Keratinocyte (primary cell): Measurements from ENCODE around the gene CRADD. TPM values are rescaled to one million over a fixed set of nuclear protein-coding genes. Genes with fewer than 3 reads are reported as not detected.

Experiments
- DNase-seq: peaks from one replicate; pipeline ENCODE4 v3.0.0-alpha.2; 2011; ENCODE audit warnings: low read depth, missing footprints, low spot score
- FAIRE-seq: peaks from 2 replicates; lab custom pipeline; 2011; peaks lifted over from hg19 to GRCh38; lab: Jason Lieb, UNC
- H2AFZ ChIP-seq: 2 replicates; pipeline ENCODE4 v1.6.0; 2012; ENCODE audit warnings: low read length, control low read depth, inconsistent platforms; ENCODE audit not compliant: control insufficient read depth
- H3K27ac ChIP-seq: 2 replicates; pipeline ENCODE4 v1.5.1; 2011; ENCODE audit warnings: low read length; ENCODE audit not compliant: control insufficient read depth, insufficient read depth
- H3K27me3 ChIP-seq: 3 replicates; pipeline ENCODE4 v1.6.0; 2011; ENCODE audit warnings: low read length; ENCODE audit not compliant: control insufficient read depth, insufficient read depth; ENCODE audit errors: extremely low read depth
- H3K36me3 ChIP-seq, 2 experiments: 2 replicates in 1 of 2; 3 replicates in 1 of 2; pipeline ENCODE4 v1.5.1; 2011; ENCODE audit warnings: low read length in 2 of 2, mild to moderate bottlenecking in 1 of 2; ENCODE audit not compliant: control insufficient read depth in 2 of 2, insufficient read depth in 2 of 2; ENCODE audit errors: extremely low read depth in 1 of 2
- H3K4me1 ChIP-seq: 3 replicates; pipeline ENCODE4 v1.5.1; 2011; ENCODE audit warnings: low read length; ENCODE audit not compliant: control insufficient read depth, insufficient read depth; ENCODE audit errors: extremely low read depth
- H3K4me2 ChIP-seq: 3 replicates; pipeline ENCODE4 v1.6.0; 2011; ENCODE audit warnings: low read depth, low read length; ENCODE audit not compliant: control insufficient read depth, insufficient read depth; ENCODE audit errors: extremely low read depth
- H3K4me3 ChIP-seq, 3 experiments: fragments of 200-600 bp in 1 of 3; sonication (generic) in 1 of 3; 2 replicates in 2 of 3; 3 replicates in 1 of 3; pipeline ENCODE4 v1.5.1; 2011 to 2016; ENCODE audit warnings: low read length in 3 of 3, mild to moderate bottlenecking in 3 of 3, control low read depth in 2 of 3, inconsistent platforms in 1 of 3, low read depth in 1 of 3, mixed read lengths in 1 of 3, mixed run types in 1 of 3, moderate library complexity in 1 of 3; ENCODE audit not compliant: control insufficient read depth in 2 of 3, insufficient read depth in 2 of 3; ENCODE audit errors: extremely low read depth in 1 of 3
- H3K79me2 ChIP-seq: 2 replicates; pipeline ENCODE4 v1.6.0; 2012; ENCODE audit warnings: low read length; ENCODE audit not compliant: control insufficient read depth, insufficient read depth
- H3K9ac ChIP-seq: 3 replicates; pipeline ENCODE4 v1.6.0; 2011; ENCODE audit warnings: low read length; ENCODE audit not compliant: control insufficient read depth, insufficient read depth; ENCODE audit errors: extremely low read depth
- H3K9me1 ChIP-seq: 3 replicates; pipeline ENCODE4 v1.6.0; 2011; ENCODE audit warnings: low read length; ENCODE audit not compliant: control insufficient read depth, insufficient read depth; ENCODE audit errors: extremely low read depth
- H3K9me3 ChIP-seq: 2 replicates; pipeline ENCODE4 v1.5.1; 2012; ENCODE audit warnings: low read depth, low read length; ENCODE audit not compliant: control insufficient read depth
- H4K20me1 ChIP-seq: 3 replicates; pipeline ENCODE4 v1.6.0; 2011; ENCODE audit warnings: low read length; ENCODE audit not compliant: control insufficient read depth, insufficient read depth; ENCODE audit errors: extremely low read depth
- CTCF ChIP-seq, 3 experiments: IDR thresholded peaks in 1 of 3; conservative IDR thresholded peaks in 1 of 3; optimal IDR thresholded peaks in 1 of 3; 2 replicates in 2 of 3; 3 replicates in 1 of 3; pipeline versions ENCODE3 to v1.5.1; 2011; ENCODE audit warnings: low read length in 3 of 3, mild to moderate bottlenecking in 3 of 3, moderate library complexity in 2 of 3, control low read depth in 1 of 3, inconsistent platforms in 1 of 3; ENCODE audit not compliant: insufficient read depth in 2 of 3; ENCODE audit errors: extremely low read depth in 1 of 3
- EZH2 ChIP-seq: IDR thresholded peaks from one replicate; pipeline ENCODE4 v1.6.1; 2012; ENCODE audit warnings: inconsistent platforms, mild to moderate bottlenecking, low read length, moderate library complexity
- dilution Hi-C: fragments of 300-500 bp; cut with MboI; formaldehyde crosslinking; loops from one replicate; pipeline ENCODE4 v1.7.0; 2020; ENCODE audit warnings: low sequenced_read_pairs; ENCODE audit not compliant: extremely low pct_ligation_motif_present
- polyA plus RNA-seq, 5 experiments: library from polyadenylated mRNA; depleted of rRNA in 3 of 5; stranded (reverse) in 3 of 5; stranded (forward) in 1 of 5; unstranded in 1 of 5; fragments of >200 nt; gene quantifications; 1 replicate in 1 of 5; 2 replicates in 3 of 5; 3 replicates in 1 of 5; pipeline versions ENCODE4 v1.2.1 to v1.2.3, GENCODE V29; 2011 to 2012; ENCODE audit warnings: missing spikeins in 2 of 5, low read depth in 1 of 5, low replicate concordance in 1 of 5

CRADD gene
- polyA plus RNA-seq, 1 donor (not counting 4 experiments of a cell fraction or from before 2014, with no cell fraction given) = 11.2 TPM

DNA sequence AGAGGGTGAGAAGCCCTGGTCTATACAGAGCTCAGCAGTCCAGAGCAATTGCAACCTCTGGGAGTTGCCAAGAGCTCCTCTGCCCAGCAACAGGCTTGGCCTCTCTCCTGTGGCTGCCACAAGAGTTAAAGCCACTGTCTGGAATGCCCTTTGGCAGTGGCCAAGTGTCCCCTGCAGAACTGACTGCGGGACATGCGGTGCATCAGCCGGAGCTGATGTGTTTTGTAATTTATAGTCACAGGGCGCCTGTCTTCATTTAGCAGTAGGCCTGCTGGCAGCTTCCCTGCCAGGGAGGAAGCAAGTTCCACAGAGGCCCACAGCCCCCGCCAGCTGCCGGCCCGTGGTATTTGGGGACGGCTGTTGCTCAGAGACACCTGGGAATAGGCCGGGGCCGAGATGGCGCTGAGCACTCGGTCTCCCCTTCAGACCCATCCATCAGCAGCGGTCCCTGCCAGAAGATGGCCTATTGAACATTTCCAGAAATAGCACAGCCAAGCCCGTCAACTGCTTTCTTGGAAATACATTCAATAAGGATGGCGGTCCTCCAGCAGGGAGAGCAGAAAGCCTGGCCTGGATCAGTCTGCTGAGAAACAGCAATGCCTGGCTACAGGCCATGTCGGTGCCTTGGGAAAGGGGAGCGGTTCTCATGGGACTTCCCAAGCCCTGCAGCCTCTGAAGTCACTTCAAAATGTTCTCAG lies 217.4 kb downstream of the CRADD start:
- no peaks in the 10 kb centered on the region for H3K36me3 ChIP-seq
- dilution Hi-C loops = no loop called here
- FAIRE-seq (peak; percentile 44), DNase-seq (no peak)
- no peak for TF ChIP-seq EZH2
- no peak for TF ChIP-seq CTCF (optimal IDR thresholded peaks at IDR 0.05 in 1 of 3, IDR thresholded peaks at IDR 0.05 in 1 of 3, conservative IDR thresholded peaks at IDR 0.05 in 1 of 3; ENCODE audit: extremely low read depth in 1 of 3, insufficient read depth in 2 of 3, low read length in 3 of 3)
- no peak overlapping the region for H3K4me3 ChIP-seq
- no peaks in the 10 kb centered on the region for H3K27me3 ChIP-seq
- H3K79me2 ChIP-seq = no peaks in the 10 kb centered on the region
- H3K4me1 ChIP-seq = no peaks in the 10 kb centered on the region
- H4K20me1 ChIP-seq = no peaks in the 10 kb centered on the region
- H3K9me1 ChIP-seq = no peaks in the 10 kb centered on the region
- no peak overlapping the region for H3K4me2 ChIP-seq
- no peaks in the 10 kb centered on the region for H3K9me3 ChIP-seq
- no peak overlapping the region for H3K9ac ChIP-seq
- H2AFZ ChIP-seq = peak overlapping the region; percentile 40
- H3K27ac ChIP-seq = no peak overlapping the region

- H3K4me3 ChIP-seq = no peak overlapping the region
- H3K9ac ChIP-seq = no peak overlapping the region
- H2AFZ ChIP-seq = no peak overlapping the region
Measured at GRCh38 chr12:93895089-93895445, 217.9 kb downstream of the CRADD start.

More at GRCh38 chr12:93895089-93895445, 217.9 kb downstream of the CRADD start:
- dilution Hi-C loops = no loop called here
- Histone ChIP-seq H3K36me3 (no peaks in the 10 kb centered on the region), H3K79me2 (no peaks in the 10 kb centered on the region), H3K9me3 (no peaks in the 10 kb centered on the region), H4K20me1 (no peaks in the 10 kb centered on the region), H3K27me3 (no peaks in the 10 kb centered on the region), H3K4me1 (no peaks in the 10 kb centered on the region), H3K27ac (no peak overlapping the region), H3K9me1 (no peaks in the 10 kb centered on the region), H3K4me2 (no peak overlapping the region)
- TF ChIP-seq EZH2 (no peak), CTCF (optimal IDR thresholded peaks at IDR 0.05 in 1 of 3, IDR thresholded peaks at IDR 0.05 in 1 of 3, conservative IDR thresholded peaks at IDR 0.05 in 1 of 3; ENCODE audit: extremely low read depth in 1 of 3, insufficient read depth in 2 of 3, low read length in 3 of 3) (peak in 1 of 3 experiments; percentile 36)
- FAIRE-seq = peak; percentile 61
- no peak for DNase-seq
